Right lobe of liver (tissue), 4 donors: ENCODE results near the gene IER5.

Experiments
- POLR2A ChIP-seq: fragments of 450-650 bp; IDR thresholded peaks from one replicate; pipeline ENCODE4 v1.6.1; 2017; ENCODE audit warnings: antibody characterized with exemption, mild to moderate bottlenecking
- TF ChIP-seq, protein P1 (sequence below), 4 donors: fragments of 200-600 bp in 3 of 4; fragments of 450-650 bp in 1 of 4; IDR thresholded peaks; one replicate each; pipeline versions ENCODE4 v1.5.1 to v1.8.0; 2016 to 2022; ENCODE audit warnings: antibody characterized with exemption in 4 of 4, mild to moderate bottlenecking in 2 of 4
- donor health status: DM: no; HTN: no; CAD: no.
- donor health status: DM: no; HTN: no; CAD: no.
- donor health status: DM: no; HTN: yes; CAD: no.

DNA sequence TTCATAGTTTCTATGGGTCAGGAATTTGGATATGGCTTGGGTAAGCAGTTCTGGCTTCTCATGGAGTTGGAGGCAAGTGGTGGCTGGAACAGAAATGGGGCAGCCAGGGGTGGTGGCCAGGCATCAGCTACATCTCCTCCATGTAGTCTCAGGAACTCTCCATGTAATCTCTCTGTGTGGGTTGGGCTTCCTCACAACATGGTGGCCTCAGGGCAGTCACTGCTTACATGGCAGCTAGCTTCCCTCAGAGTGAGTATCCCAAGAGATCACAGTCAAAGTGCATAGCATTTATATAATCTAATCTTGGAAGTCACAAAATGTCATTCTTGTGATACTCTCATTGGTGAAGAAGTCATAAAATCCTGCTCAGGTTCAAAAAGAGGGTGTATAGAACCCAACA is 29.1 kb upstream of the IER5 start:
- TF ChIP-seq, protein P1, sequence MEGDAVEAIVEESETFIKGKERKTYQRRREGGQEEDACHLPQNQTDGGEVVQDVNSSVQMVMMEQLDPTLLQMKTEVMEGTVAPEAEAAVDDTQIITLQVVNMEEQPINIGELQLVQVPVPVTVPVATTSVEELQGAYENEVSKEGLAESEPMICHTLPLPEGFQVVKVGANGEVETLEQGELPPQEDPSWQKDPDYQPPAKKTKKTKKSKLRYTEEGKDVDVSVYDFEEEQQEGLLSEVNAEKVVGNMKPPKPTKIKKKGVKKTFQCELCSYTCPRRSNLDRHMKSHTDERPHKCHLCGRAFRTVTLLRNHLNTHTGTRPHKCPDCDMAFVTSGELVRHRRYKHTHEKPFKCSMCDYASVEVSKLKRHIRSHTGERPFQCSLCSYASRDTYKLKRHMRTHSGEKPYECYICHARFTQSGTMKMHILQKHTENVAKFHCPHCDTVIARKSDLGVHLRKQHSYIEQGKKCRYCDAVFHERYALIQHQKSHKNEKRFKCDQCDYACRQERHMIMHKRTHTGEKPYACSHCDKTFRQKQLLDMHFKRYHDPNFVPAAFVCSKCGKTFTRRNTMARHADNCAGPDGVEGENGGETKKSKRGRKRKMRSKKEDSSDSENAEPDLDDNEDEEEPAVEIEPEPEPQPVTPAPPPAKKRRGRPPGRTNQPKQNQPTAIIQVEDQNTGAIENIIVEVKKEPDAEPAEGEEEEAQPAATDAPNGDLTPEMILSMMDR (IDR thresholded peaks at IDR 0.05): no peak
- no peak for TF ChIP-seq POLR2A
